ENCODE results near the gene EBPL.

DNA sequence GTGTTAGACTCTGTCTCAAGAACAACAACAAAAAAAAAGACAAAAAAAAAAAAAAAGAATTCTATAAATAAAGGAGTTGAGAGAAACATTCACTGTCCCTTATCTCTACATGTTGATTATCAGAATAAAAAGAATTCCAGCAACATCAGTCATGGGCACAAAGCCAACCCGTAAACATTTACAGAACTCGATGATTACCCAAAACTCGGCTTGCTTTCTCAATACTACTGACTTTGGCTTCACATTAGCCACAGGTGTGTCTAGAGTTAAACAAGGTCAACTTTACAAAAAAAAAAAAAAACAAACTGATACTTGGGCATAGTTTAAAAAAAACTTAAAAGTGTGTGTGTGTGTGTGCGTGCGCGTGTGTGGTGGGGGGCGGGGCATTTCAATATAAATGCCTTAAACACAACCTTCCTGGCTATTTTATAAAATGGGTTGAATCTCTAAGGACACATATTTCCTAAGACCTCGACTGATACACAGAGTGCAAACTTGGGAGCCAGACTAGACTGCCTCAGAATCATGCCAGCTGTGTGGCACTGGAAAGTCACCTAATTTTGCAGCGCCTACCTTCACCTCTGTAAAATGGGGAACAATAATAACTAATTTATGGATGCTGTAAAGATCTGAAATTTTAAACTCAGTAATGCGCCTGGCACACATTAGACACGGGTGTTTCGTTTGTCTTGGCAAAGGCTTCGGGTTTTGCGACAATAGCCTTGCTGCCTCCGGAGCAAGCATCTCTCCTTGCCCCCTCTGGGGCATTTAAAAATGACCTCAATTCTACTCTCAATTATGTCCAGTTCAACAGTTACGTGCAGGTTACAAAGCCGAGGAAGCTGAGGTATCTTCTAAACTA is 922 bp downstream of the EBPL start:
- TF ChIP-seq POLR2A (IDR thresholded peaks at IDR 0.05) (no peak), EP300 (IDR thresholded peaks at IDR 0.05) (no peak)
- TF ChIP-seq, protein P1, sequence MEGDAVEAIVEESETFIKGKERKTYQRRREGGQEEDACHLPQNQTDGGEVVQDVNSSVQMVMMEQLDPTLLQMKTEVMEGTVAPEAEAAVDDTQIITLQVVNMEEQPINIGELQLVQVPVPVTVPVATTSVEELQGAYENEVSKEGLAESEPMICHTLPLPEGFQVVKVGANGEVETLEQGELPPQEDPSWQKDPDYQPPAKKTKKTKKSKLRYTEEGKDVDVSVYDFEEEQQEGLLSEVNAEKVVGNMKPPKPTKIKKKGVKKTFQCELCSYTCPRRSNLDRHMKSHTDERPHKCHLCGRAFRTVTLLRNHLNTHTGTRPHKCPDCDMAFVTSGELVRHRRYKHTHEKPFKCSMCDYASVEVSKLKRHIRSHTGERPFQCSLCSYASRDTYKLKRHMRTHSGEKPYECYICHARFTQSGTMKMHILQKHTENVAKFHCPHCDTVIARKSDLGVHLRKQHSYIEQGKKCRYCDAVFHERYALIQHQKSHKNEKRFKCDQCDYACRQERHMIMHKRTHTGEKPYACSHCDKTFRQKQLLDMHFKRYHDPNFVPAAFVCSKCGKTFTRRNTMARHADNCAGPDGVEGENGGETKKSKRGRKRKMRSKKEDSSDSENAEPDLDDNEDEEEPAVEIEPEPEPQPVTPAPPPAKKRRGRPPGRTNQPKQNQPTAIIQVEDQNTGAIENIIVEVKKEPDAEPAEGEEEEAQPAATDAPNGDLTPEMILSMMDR (IDR thresholded peaks at IDR 0.05), result no peak
